CD4-positive, CD25-positive, alpha-beta regulatory T cell (primary cell): Measurements from ENCODE around the gene RSAD2. TPM values are rescaled to one million over a fixed set of nuclear protein-coding genes. Genes with fewer than 3 reads are reported as not detected.
A peak's percentile ranks its signal among the peaks of the same experiment; 100 is the strongest.

ENCODE experiments used
- ATAC-seq, 2 donors: fragments of 150-1000 bp; cut with Tn5 transposase; one replicate each; pipeline ENCODE4 v1.10.0; 2021; ENCODE audit warnings: low read depth in 2 of 2, moderate number of reproducible peaks in 2 of 2, moderate library complexity in 1 of 2
- DNase-seq, 3 donors: peaks; one replicate each; pipeline versions ENCODE4 v3.0.0 to v3.0.0-alpha.2; 2012 to 2022; ENCODE audit warnings: mixed read lengths in 1 of 3
- H3K27ac ChIP-seq: one replicate; pipeline ENCODE4 v1.7.0; 2013; ENCODE audit warnings: mild to moderate bottlenecking, low read length; ENCODE audit not compliant: insufficient read depth, poor library complexity, severe bottlenecking
- H3K27me3 ChIP-seq: one replicate; pipeline ENCODE4 v1.7.0; 2013; ENCODE audit warnings: low read length; ENCODE audit not compliant: control insufficient read depth, insufficient read depth
- H3K36me3 ChIP-seq: one replicate; pipeline ENCODE4 v1.7.0; 2013; ENCODE audit warnings: mild to moderate bottlenecking, low read length, moderate library complexity; ENCODE audit not compliant: control insufficient read depth, insufficient read depth
- H3K4me1 ChIP-seq: 2 replicates; pipeline ENCODE4 v1.7.0; 2013; ENCODE audit warnings: mild to moderate bottlenecking, low read length; ENCODE audit not compliant: insufficient read depth, control insufficient read depth, poor library complexity, severe bottlenecking
- H3K4me3 ChIP-seq: one replicate; pipeline ENCODE4 v1.7.0; 2013; ENCODE audit warnings: low read depth, mild to moderate bottlenecking, low read length, moderate library complexity
- H3K9me3 ChIP-seq, 2 experiments: 1 replicate in 1 of 2; 2 replicates in 1 of 2; pipeline ENCODE4 v1.7.0; 2013; ENCODE audit warnings: low read length in 2 of 2, mild to moderate bottlenecking in 1 of 2, moderate library complexity in 1 of 2; ENCODE audit not compliant: control insufficient read depth in 2 of 2
- H3K27ac Mint-ChIP-seq, 3 donors: one replicate each; pipeline ENCODE4 v1.8.0; 2020 to 2022; ENCODE audit warnings: mild to moderate bottlenecking in 3 of 3, mixed read lengths in 3 of 3, moderate library complexity in 2 of 3
- H3K27me3 Mint-ChIP-seq: one replicate; pipeline ENCODE4 v1.8.0; 2022; ENCODE audit warnings: mild to moderate bottlenecking, mixed read lengths
- H3K36me3 Mint-ChIP-seq: one replicate; pipeline ENCODE4 v1.8.0; 2020; ENCODE audit warnings: mixed read lengths
- H3K4me1 Mint-ChIP-seq, 4 donors: one replicate each; pipeline ENCODE4 v1.8.0; 2020 to 2022; ENCODE audit warnings: mixed read lengths in 4 of 4, mild to moderate bottlenecking in 1 of 4
- H3K4me3 Mint-ChIP-seq, 4 donors: one replicate each; pipeline ENCODE4 v1.8.0; 2020 to 2022; ENCODE audit warnings: mild to moderate bottlenecking in 4 of 4, mixed read lengths in 4 of 4, moderate library complexity in 3 of 4
- H3K9me3 Mint-ChIP-seq, 7 donors: one replicate each; pipeline ENCODE4 v1.8.0; 2020 to 2022; ENCODE audit warnings: mixed read lengths in 7 of 7, mild to moderate bottlenecking in 3 of 7, moderate library complexity in 2 of 7
- polyA plus RNA-seq, 4 donors: library from polyadenylated mRNA; unstranded; fragments of 300-500 nt; fragmentation: Illumina TruSeq; gene quantifications; one replicate each; pipeline ENCODE4 v1.2.3, GENCODE V29; 2021
- total RNA-seq: library from RNA; stranded (reverse); gene quantifications from one replicate; pipeline ENCODE4 v1.2.3, GENCODE V29; 2022

RSAD2 gene
- total and polyA plus RNA-seq, 5 donors from 2014 or later = 1.6 to 8.7 (median 4.1) TPM

DNA sequence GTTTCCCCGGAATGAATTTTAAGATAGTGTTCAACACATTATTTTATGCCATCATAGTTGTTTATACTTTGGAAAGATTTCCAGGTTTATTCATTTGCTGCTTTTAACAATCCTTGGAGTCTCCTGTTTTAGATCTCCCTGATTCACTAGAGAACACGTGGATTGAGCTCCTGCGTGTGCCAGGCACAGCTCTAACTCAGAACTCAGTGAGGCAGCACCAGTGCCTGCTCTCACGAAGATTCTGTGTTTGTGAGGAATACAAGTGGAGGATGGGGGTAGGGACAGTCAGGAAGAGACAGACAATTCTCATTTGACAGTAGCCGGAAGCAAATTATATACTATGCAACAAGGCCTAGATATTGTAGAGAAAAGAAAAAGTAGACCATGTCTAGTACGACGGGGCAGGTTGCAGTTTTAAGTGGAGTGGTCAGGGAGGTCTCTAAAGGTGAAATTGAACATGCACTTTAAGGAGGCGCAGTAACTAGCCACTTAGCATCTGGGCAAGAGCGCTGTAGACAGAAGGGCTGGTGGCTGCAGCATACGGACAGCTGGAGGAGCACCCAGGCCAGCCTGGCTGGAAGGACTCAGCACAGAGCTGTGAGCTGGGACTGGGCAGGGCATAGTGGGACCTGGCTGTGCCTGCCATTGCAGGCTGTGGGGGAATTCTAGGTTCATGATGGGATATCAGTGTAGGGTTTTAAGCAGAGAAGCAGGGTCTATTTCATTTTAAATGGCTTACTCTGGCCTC is 63.9 kb downstream of the RSAD2 start:
- H3K4me3 Mint-ChIP-seq = no peak overlapping the region
- Histone ChIP-seq H3K27me3 (no peaks in the 10 kb centered on the region), H3K4me1 (peaks cover 3% of the 10 kb centered on the region), H3K9me3 (no peaks in the 10 kb centered on the region), H3K27ac (no peak overlapping the region), H3K36me3 (peaks cover 19% of the 10 kb centered on the region), H3K4me3 (no peak overlapping the region)
- H3K4me1 Mint-ChIP-seq = peaks cover 0 to 60% (median 23%) of the 10 kb centered on the region in 4 donors
- no peaks in the 10 kb centered on the region for H3K9me3 Mint-ChIP-seq
- H3K36me3 Mint-ChIP-seq = peaks cover 36% of the 10 kb centered on the region
- peak overlapping the region in 2 of 3 donors; percentile 28 to 59 for H3K27ac Mint-ChIP-seq
- no peak for DNase-seq
- ATAC-seq = no peak
- peaks cover 11% of the 10 kb centered on the region for H3K27me3 Mint-ChIP-seq

DNA sequence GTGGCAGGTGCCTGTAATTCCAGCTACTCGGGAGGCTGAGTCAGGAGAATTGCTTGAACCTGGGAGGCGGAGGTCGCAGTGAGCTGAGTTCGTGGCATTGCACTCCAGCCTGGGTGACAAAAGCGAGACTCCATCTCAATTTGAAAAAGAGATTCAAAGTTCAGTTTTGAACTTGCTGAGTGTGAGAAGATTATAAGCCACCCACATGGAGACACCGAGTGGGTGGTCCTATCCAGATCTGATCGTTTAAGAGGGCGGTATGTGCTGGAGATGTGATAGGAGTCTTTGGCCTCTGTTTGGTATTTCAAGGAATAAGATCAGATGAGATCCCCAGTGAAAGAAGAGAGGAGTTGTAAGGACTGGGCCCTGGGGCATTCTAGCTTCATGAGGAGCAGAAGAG is 65.3 kb downstream of the RSAD2 start:
- Mint-ChIP-seq H3K9me3 (no peaks in the 10 kb centered on the region), H3K36me3 (peaks cover 36% of the 10 kb centered on the region), H3K4me1 (peaks cover 0 to 47% (median 21%) of the 10 kb centered on the region in 4 donors), H3K27me3 (peaks cover 11% of the 10 kb centered on the region), H3K27ac (peak overlapping the region; percentile 38 to 57 (median 47)), H3K4me3 (no peak overlapping the region)
- Histone ChIP-seq H3K27ac (no peak overlapping the region), H3K4me1 (no peaks in the 10 kb centered on the region), H3K9me3 (no peaks in the 10 kb centered on the region), H3K36me3 (peaks cover 19% of the 10 kb centered on the region), H3K27me3 (no peaks in the 10 kb centered on the region), H3K4me3 (no peak overlapping the region)
- DNase-seq (no peak), ATAC-seq (no peak)

GRCh38 chr2:6943523-6943922 is 65.9 kb downstream of the RSAD2 start:
- Mint-ChIP-seq H3K4me3 (no peak overlapping the region), H3K9me3 (no peaks in the 10 kb centered on the region), H3K27me3 (peaks cover 11% of the 10 kb centered on the region), H3K4me1 (peaks cover 0 to 51% (median 20%) of the 10 kb centered on the region in 4 donors), H3K27ac (peak overlapping the region in 1 of 3 donors; percentile 47), H3K36me3 (peaks cover 36% of the 10 kb centered on the region)
- Histone ChIP-seq H3K4me3 (no peak overlapping the region), H3K9me3 (no peaks in the 10 kb centered on the region), H3K4me1 (no peaks in the 10 kb centered on the region), H3K27me3 (no peaks in the 10 kb centered on the region), H3K27ac (no peak overlapping the region), H3K36me3 (peaks cover 19% of the 10 kb centered on the region)
- no peak for DNase-seq
- ATAC-seq = no peak

DNA sequence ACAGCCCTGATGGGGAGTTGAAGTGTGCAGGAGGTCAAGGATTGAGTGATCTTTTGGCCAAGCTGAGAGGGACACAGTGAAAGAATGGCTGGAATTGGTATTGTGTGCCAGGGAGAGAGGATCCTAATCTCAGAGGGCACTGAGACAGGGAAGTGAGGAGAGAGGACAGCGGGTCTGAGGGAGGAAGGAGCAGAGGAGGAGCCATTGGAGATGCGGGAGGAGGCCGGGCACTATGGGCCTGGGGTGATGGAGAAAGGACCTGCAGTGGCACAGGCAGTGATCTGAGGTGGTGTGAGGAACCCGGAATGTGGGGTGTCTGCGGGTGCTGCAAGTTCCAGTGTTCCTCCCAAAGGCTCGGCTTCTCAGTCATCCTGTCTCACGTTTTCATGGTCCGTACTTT is 66.4 kb downstream of the RSAD2 start:
- H3K36me3 ChIP-seq = peaks cover 19% of the 10 kb centered on the region
- no peaks in the 10 kb centered on the region for H3K4me1 ChIP-seq
- H3K4me3 ChIP-seq = no peak overlapping the region
- DNase-seq (no peak), ATAC-seq (no peak)
- H3K27me3 Mint-ChIP-seq = peaks cover 11% of the 10 kb centered on the region
- H3K27me3 ChIP-seq = no peaks in the 10 kb centered on the region
- no peak overlapping the region for H3K4me3 Mint-ChIP-seq
- H3K9me3 Mint-ChIP-seq = no peaks in the 10 kb centered on the region
- H3K9me3 ChIP-seq = no peaks in the 10 kb centered on the region
- peaks cover 0 to 52% (median 20%) of the 10 kb centered on the region in 4 donors for H3K4me1 Mint-ChIP-seq
- peak overlapping the region in 2 of 3 donors; percentile 3 to 47 for H3K27ac Mint-ChIP-seq
- no peak overlapping the region for H3K27ac ChIP-seq
- H3K36me3 Mint-ChIP-seq = peaks cover 36% of the 10 kb centered on the region

GRCh38 chr2:6944555-6944954 is 67.0 kb downstream of the RSAD2 start:
- DNase-seq = no peak
- H3K4me1 Mint-ChIP-seq = peaks cover 0 to 49% (median 18%) of the 10 kb centered on the region in 4 donors
- peaks cover 11% of the 10 kb centered on the region for H3K27me3 Mint-ChIP-seq
- peak overlapping the region in 1 of 3 donors; percentile 30 for H3K27ac Mint-ChIP-seq
- no peaks in the 10 kb centered on the region for H3K9me3 Mint-ChIP-seq
- no peak overlapping the region for H3K4me3 ChIP-seq
- H3K4me1 ChIP-seq = no peaks in the 10 kb centered on the region
- H3K4me3 Mint-ChIP-seq = no peak overlapping the region
- H3K36me3 Mint-ChIP-seq = peaks cover 36% of the 10 kb centered on the region
- peaks cover 19% of the 10 kb centered on the region for H3K36me3 ChIP-seq
- H3K27me3 ChIP-seq = no peaks in the 10 kb centered on the region
- H3K27ac ChIP-seq = no peak overlapping the region
- no peaks in the 10 kb centered on the region for H3K9me3 ChIP-seq
- no peak for ATAC-seq

DNA sequence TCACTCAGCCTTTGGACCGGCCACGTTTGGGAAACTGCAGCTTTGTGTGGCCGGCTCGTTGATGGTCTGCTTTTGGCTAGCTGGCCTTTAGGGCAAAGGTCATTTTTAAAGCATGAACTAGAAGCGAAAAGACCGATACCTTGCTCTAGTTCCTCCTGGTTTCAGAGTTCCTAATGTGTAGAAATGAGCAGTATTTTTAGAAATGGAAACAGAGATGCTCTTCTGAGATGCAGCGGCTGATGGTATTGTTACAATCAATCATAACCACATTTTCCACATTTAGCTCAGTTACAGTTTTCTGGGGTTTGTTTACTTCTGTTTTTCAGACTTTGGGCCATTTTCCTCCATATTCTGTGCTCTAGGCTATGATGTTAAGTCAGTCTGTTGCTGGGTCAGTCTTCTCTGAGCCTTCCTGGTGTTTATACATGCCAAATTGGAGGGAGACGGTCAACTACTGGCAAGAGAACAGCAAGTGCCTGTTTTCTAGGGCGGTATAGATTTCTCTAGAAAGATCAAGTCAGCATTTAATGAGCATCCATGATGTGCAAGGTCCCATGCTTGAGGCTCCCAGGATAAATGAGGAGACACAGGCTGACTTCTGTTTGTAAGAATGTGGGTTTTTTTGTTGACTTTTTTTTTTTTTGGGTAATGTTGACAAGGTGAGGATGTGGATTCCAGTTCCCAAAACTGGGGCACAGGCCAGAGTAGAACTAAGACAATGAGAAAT is 67.7 kb downstream of the RSAD2 start:
- H3K27me3 Mint-ChIP-seq = peaks cover 11% of the 10 kb centered on the region
- Histone ChIP-seq H3K4me1 (no peaks in the 10 kb centered on the region), H3K9me3 (no peaks in the 10 kb centered on the region), H3K27me3 (no peaks in the 10 kb centered on the region), H3K36me3 (peaks cover 19% of the 10 kb centered on the region), H3K27ac (no peak overlapping the region), H3K4me3 (no peak overlapping the region)
- ATAC-seq (no peak), DNase-seq (no peak)
- peak overlapping the region; percentile 21 to 48 (median 33) for H3K27ac Mint-ChIP-seq
- H3K9me3 Mint-ChIP-seq = no peaks in the 10 kb centered on the region
- no peak overlapping the region for H3K4me3 Mint-ChIP-seq
- peaks cover 36% of the 10 kb centered on the region for H3K36me3 Mint-ChIP-seq
- H3K4me1 Mint-ChIP-seq = peaks cover 0 to 49% (median 19%) of the 10 kb centered on the region in 4 donors

GRCh38 chr2:6945821-6946220 is 68.2 kb downstream of the RSAD2 start:
- Mint-ChIP-seq H3K36me3 (peaks cover 36% of the 10 kb centered on the region), H3K9me3 (no peaks in the 10 kb centered on the region), H3K4me3 (no peak overlapping the region), H3K27me3 (peaks cover 11% of the 10 kb centered on the region), H3K4me1 (peaks cover 0 to 51% (median 20%) of the 10 kb centered on the region in 4 donors), H3K27ac (peak overlapping the region; percentile 21 to 48 (median 33))
- Histone ChIP-seq H3K4me3 (no peak overlapping the region), H3K27ac (no peak overlapping the region), H3K36me3 (peaks cover 19% of the 10 kb centered on the region), H3K4me1 (no peaks in the 10 kb centered on the region), H3K27me3 (no peaks in the 10 kb centered on the region), H3K9me3 (no peaks in the 10 kb centered on the region)
- DNase-seq (no peak), ATAC-seq (no peak)
